T-helper 9 cell (primary cell): ENCODE measurements around the gene FAM114A1.
"Not testable (repeated sequence)": the region's sequence is repeated elsewhere in the genome, so short reads cannot be mapped to it uniquely, and the experiment has no call there.

Experiments used
- DNase-seq: peaks from one replicate; pipeline ENCODE4 v3.0.0-alpha.2; 2020

The FAM114A1 gene

GRCh38 chr4:38940476-38940875 is 72.9 kb downstream of the FAM114A1 start:
- no peak for DNase-seq

GRCh38 chr4:38941906-38942305 is 74.3 kb downstream of the FAM114A1 start:
- not testable (repeated sequence) for DNase-seq

- no peak for DNase-seq
Observed at GRCh38 chr4:38943343-38943742, 75.7 kb downstream of the FAM114A1 start.

- DNase-seq, result no peak
Observed at GRCh38 chr4:38944440-38944839, 76.8 kb downstream of the FAM114A1 start.

- no peak for DNase-seq
Observed at GRCh38 chr4:38946919-38947318, 79.3 kb downstream of the FAM114A1 start.

- DNase-seq, result no peak
Observed at GRCh38 chr4:38948551-38948950, 80.9 kb downstream of the FAM114A1 start.

GRCh38 chr4:38949411-38950051 is 81.9 kb downstream of the FAM114A1 start:
- peak; percentile 17 for DNase-seq

- no peak for DNase-seq
Observed at GRCh38 chr4:38950159-38950558, 82.6 kb downstream of the FAM114A1 start.

- no peak for DNase-seq
Observed at GRCh38 chr4:38950734-38951133, 83.1 kb downstream of the FAM114A1 start.

- no peak for DNase-seq
Observed at GRCh38 chr4:38951598-38951997, 84.0 kb downstream of the FAM114A1 start.

- DNase-seq, result no peak
Observed at GRCh38 chr4:38952017-38952416, 84.4 kb downstream of the FAM114A1 start.

- DNase-seq, result no peak
Observed at GRCh38 chr4:38954727-38955126, 87.1 kb downstream of the FAM114A1 start.

- no peak for DNase-seq
Observed at GRCh38 chr4:38955957-38956356, 88.4 kb downstream of the FAM114A1 start.

GRCh38 chr4:38957261-38957815 is 89.7 kb downstream of the FAM114A1 start:
- no peak for DNase-seq

- no peak for DNase-seq
Observed at GRCh38 chr4:38957893-38958292, 90.3 kb downstream of the FAM114A1 start.

GRCh38 chr4:38958453-38959190 is 91.0 kb downstream of the FAM114A1 start:
- no peak for DNase-seq

- not testable (repeated sequence) for DNase-seq
Observed at GRCh38 chr4:38959248-38959647, 91.6 kb downstream of the FAM114A1 start.

- DNase-seq, result no peak
Observed at GRCh38 chr4:38964942-38965775, 97.6 kb downstream of the FAM114A1 start.

- DNase-seq, result no peak
Observed at GRCh38 chr4:38965866-38966265, 98.3 kb downstream of the FAM114A1 start.

- no peak for DNase-seq
Observed at GRCh38 chr4:38967260-38968095, 99.9 kb downstream of the FAM114A1 start.

- DNase-seq, result no peak
Observed at GRCh38 chr4:38968668-38969067, 101.1 kb downstream of the FAM114A1 start.

- DNase-seq, result no peak
Observed at GRCh38 chr4:38976308-38976707, 108.7 kb downstream of the FAM114A1 start.
